ENCODE results near the gene CNKSR2. TPM values are rescaled to one million over a fixed set of nuclear protein-coding genes. Genes with fewer than 3 reads are reported as not detected.

CNKSR2 gene
- total and polyA plus RNA-seq, 2 experiments from 2014 or later, result 13.9 to 40.9 TPM

GRCh38 chrX:21437036-21437435 is 62.8 kb downstream of the CNKSR2 start (continued):
- TF ChIP-seq, protein P1, sequence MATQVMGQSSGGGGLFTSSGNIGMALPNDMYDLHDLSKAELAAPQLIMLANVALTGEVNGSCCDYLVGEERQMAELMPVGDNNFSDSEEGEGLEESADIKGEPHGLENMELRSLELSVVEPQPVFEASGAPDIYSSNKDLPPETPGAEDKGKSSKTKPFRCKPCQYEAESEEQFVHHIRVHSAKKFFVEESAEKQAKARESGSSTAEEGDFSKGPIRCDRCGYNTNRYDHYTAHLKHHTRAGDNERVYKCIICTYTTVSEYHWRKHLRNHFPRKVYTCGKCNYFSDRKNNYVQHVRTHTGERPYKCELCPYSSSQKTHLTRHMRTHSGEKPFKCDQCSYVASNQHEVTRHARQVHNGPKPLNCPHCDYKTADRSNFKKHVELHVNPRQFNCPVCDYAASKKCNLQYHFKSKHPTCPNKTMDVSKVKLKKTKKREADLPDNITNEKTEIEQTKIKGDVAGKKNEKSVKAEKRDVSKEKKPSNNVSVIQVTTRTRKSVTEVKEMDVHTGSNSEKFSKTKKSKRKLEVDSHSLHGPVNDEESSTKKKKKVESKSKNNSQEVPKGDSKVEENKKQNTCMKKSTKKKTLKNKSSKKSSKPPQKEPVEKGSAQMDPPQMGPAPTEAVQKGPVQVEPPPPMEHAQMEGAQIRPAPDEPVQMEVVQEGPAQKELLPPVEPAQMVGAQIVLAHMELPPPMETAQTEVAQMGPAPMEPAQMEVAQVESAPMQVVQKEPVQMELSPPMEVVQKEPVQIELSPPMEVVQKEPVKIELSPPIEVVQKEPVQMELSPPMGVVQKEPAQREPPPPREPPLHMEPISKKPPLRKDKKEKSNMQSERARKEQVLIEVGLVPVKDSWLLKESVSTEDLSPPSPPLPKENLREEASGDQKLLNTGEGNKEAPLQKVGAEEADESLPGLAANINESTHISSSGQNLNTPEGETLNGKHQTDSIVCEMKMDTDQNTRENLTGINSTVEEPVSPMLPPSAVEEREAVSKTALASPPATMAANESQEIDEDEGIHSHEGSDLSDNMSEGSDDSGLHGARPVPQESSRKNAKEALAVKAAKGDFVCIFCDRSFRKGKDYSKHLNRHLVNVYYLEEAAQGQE (IDR thresholded peaks at IDR 0.05; ENCODE audit: unreplicated experiment), result no peak
- TF ChIP-seq CREB1 (CRISPR knock-in tag; IDR thresholded peaks at IDR 0.05; ENCODE audit: low read depth) (no peak), ZNF331 (CRISPR knock-in tag; IDR thresholded peaks at IDR 0.05; ENCODE audit: low read depth) (no peak), EZH2phosphoT487 (IDR thresholded peaks at IDR 0.05; ENCODE audit: unreplicated experiment) (no peak), NANOG (IDR thresholded peaks at IDR 0.05; ENCODE audit: borderline replicate concordance) (no peak), POLR2AphosphoS5 (IDR thresholded peaks at IDR 0.05; ENCODE audit: low read depth) (no peak), ZNF114 (CRISPR knock-in tag; IDR thresholded peaks at IDR 0.05) (no peak)

- no peaks in the 10 kb centered on the region for H4K20me1 ChIP-seq (replicated peaks; ENCODE audit: insufficient read depth)
- peaks cover 2% of the 10 kb centered on the region for H3K27me3 Mint-ChIP-seq (ENCODE audit: insufficient read depth, low read depth, poor library complexity)
- H3K36me3 ChIP-seq (ENCODE audit: insufficient read depth), result no peaks in the 10 kb centered on the region
- H3K27me3 ChIP-seq (ENCODE audit: insufficient read depth), result no peaks in the 10 kb centered on the region
- H3K27ac Mint-ChIP-seq, result no peak overlapping the region
- no peaks in the 10 kb centered on the region for H3K9me3 Mint-ChIP-seq
- H3K4me1 Mint-ChIP-seq, result peaks cover 6% of the 10 kb centered on the region
- no peak overlapping the region for H3K4me3 ChIP-seq
- DNase-seq (ENCODE audit: low spot score) (no peak), ATAC-seq (no peak)
- H3K9me2 ChIP-seq (ENCODE audit: insufficient read depth), result no peaks in the 10 kb centered on the region
- H3K4me2 ChIP-seq, result no peak overlapping the region
- H3K4me3 Mint-ChIP-seq, result no peak overlapping the region
- no peaks in the 10 kb centered on the region for H3F3A ChIP-seq (replicated peaks; ENCODE audit: low read depth)
- H3K79me2 ChIP-seq (replicated peaks; ENCODE audit: insufficient read depth), result no peaks in the 10 kb centered on the region
- H3K4me1 ChIP-seq (ENCODE audit: insufficient read depth), result peaks cover 15% of the 10 kb centered on the region
- no peak overlapping the region for H3K27ac ChIP-seq (ENCODE audit: low read depth)
- H2AFZ ChIP-seq, result no peak overlapping the region
- no peak for TF ChIP-seq POLR2AphosphoS5 (IDR thresholded peaks at IDR 0.05; ENCODE audit: low read depth)
- TF ChIP-seq NANOG (IDR thresholded peaks at IDR 0.05; ENCODE audit: borderline replicate concordance), result no peak
- no peak for TF ChIP-seq ZNF331 (CRISPR knock-in tag; IDR thresholded peaks at IDR 0.05; ENCODE audit: low read depth)
- TF ChIP-seq, protein P1 (IDR thresholded peaks at IDR 0.05; ENCODE audit: unreplicated experiment), result no peak
- TF ChIP-seq EZH2phosphoT487 (IDR thresholded peaks at IDR 0.05; ENCODE audit: unreplicated experiment), result no peak
- no peaks in the 10 kb centered on the region for H3K36me3 Mint-ChIP-seq (ENCODE audit: low read depth)
Measured at GRCh38 chrX:21438792-21439191, 64.6 kb downstream of the CNKSR2 start.
